HEK293 (cell line): ENCODE measurements around the gene RNF121.
"Not testable (repeated sequence)": the region's sequence is repeated elsewhere in the genome, so short reads cannot be mapped to it uniquely, and the experiment has no call there.

Experiments
- CTCF ChIA-PET: fragments of 350-600 bp; formaldehyde crosslinking; extraction: SDS; loops from one replicate; lab custom pipeline; 2021; ENCODE audit warnings: antibody characterized with exemption; lab: Yijun Ruan, JAX
- POLR2A ChIA-PET: fragments of 300-600 bp; formaldehyde crosslinking; extraction: SDS; loops from one replicate; lab custom pipeline; 2020; ENCODE audit warnings: antibody characterized with exemption, inconsistent platforms; lab: Yijun Ruan, JAX
- H3K27ac ChIP-seq: fragments of 200-500 bp; sonication (Bioruptor generic); 2 replicates; pipeline ENCODE4 v1.5.1; 2014; ENCODE audit warnings: low read depth, low read length, control low read depth, inconsistent platforms; ENCODE audit errors: extremely low read depth
- H3K36me3 ChIP-seq, 2 experiments: fragments of 200-500 bp in 1 of 2; sonication (Bioruptor generic) in 1 of 2; 1 replicate in 1 of 2; 2 replicates in 1 of 2; pipeline ENCODE4 v1.5.1; 2014 to 2017; ENCODE audit warnings: inconsistent platforms in 2 of 2, low read length in 2 of 2; ENCODE audit not compliant: control insufficient read depth in 2 of 2, insufficient read depth in 1 of 2
- H3K4me1 ChIP-seq: fragments of 200-500 bp; sonication (Bioruptor generic); 2 replicates; pipeline ENCODE4 v1.5.1; 2014; ENCODE audit warnings: mild to moderate bottlenecking, low read length, inconsistent platforms; ENCODE audit not compliant: control insufficient read depth, insufficient read depth
- H3K4me3 ChIP-seq: 2 replicates; pipeline ENCODE4 v1.5.1; 2011; ENCODE audit warnings: low read depth, mild to moderate bottlenecking, control low read depth, low read length, moderate library complexity
- H3K9me3 ChIP-seq: fragments of 200-500 bp; sonication (Bioruptor generic); 2 replicates; pipeline ENCODE4 v1.5.1; 2014; ENCODE audit warnings: low read depth, low read length, inconsistent platforms; ENCODE audit not compliant: control insufficient read depth, insufficient read depth
- BCL6B ChIP-seq: fragments of 450-650 bp; formaldehyde crosslinking; IDR thresholded peaks from 2 replicates; pipeline ENCODE4 v1.5.1; 2017; ENCODE audit warnings: missing biosample characterization, missing genetic modification characterization
- FEZF1 ChIP-seq: fragments of 450-650 bp; formaldehyde crosslinking; IDR thresholded peaks from 2 replicates; pipeline ENCODE4 v1.5.1; 2016; ENCODE audit warnings: missing biosample characterization, missing genetic modification characterization
- GLIS2 ChIP-seq: fragments of 450-650 bp; formaldehyde crosslinking; IDR thresholded peaks from 2 replicates; pipeline ENCODE4 v1.5.1; 2016; ENCODE audit warnings: missing biosample characterization, missing genetic modification characterization
- KLF1 ChIP-seq: fragments of 450-650 bp; formaldehyde crosslinking; IDR thresholded peaks from 2 replicates; pipeline ENCODE4 v1.5.1; 2016; ENCODE audit warnings: missing biosample characterization, missing genetic modification characterization
- KLF7 ChIP-seq: fragments of 450-650 bp; formaldehyde crosslinking; IDR thresholded peaks from 2 replicates; pipeline ENCODE4 v1.5.1; 2016; ENCODE audit warnings: missing biosample characterization, missing genetic modification characterization, borderline replicate concordance
- MZF1 ChIP-seq: fragments of 450-650 bp; formaldehyde crosslinking; IDR thresholded peaks from 2 replicates; pipeline ENCODE4 v1.5.1; 2017; ENCODE audit warnings: missing biosample characterization, missing genetic modification characterization, borderline replicate concordance
- SCRT2 ChIP-seq: fragments of 450-650 bp; formaldehyde crosslinking; IDR thresholded peaks from 2 replicates; pipeline ENCODE4 v1.5.1; 2016; ENCODE audit warnings: missing biosample characterization, missing genetic modification characterization
- SP3 ChIP-seq: fragments of 450-650 bp; formaldehyde crosslinking; IDR thresholded peaks from 2 replicates; pipeline ENCODE4 v1.5.1; 2016; ENCODE audit warnings: missing biosample characterization, missing genetic modification characterization
- TCF7L2 ChIP-seq: IDR thresholded peaks from 2 replicates; pipeline ENCODE4 v1.6.1; 2011; ENCODE audit warnings: low read depth, mild to moderate bottlenecking, inconsistent platforms, low read length, moderate library complexity, borderline replicate concordance
- ZNF169 ChIP-seq: fragments of 450-650 bp; formaldehyde crosslinking; IDR thresholded peaks from 2 replicates; pipeline ENCODE4 v1.5.1; 2016; ENCODE audit warnings: missing biosample characterization, missing genetic modification characterization
- ZNF248 ChIP-seq: fragments of 450-650 bp; formaldehyde crosslinking; IDR thresholded peaks from 2 replicates; pipeline ENCODE4 v1.5.1; 2017; ENCODE audit warnings: missing biosample characterization, missing genetic modification characterization
- ZNF341 ChIP-seq: fragments of 450-650 bp; formaldehyde crosslinking; IDR thresholded peaks from 2 replicates; pipeline ENCODE4; 2016; ENCODE audit warnings: low read depth, missing biosample characterization, missing genetic modification characterization
- ZNF37A ChIP-seq: fragments of 450-650 bp; IDR thresholded peaks from 2 replicates; pipeline ENCODE4 v1.5.1; 2018; ENCODE audit warnings: missing biosample characterization, missing genetic modification characterization
- ZNF398 ChIP-seq: fragments of 450-650 bp; formaldehyde crosslinking; IDR thresholded peaks from 2 replicates; pipeline ENCODE4 v1.5.1; 2017; ENCODE audit warnings: missing biosample characterization, missing genetic modification characterization
- ZNF423 ChIP-seq: fragments of 450-650 bp; formaldehyde crosslinking; IDR thresholded peaks from 2 replicates; pipeline ENCODE4 v1.5.1; 2016; ENCODE audit warnings: missing biosample characterization, missing genetic modification characterization
- ZNF521 ChIP-seq: fragments of 450-650 bp; formaldehyde crosslinking; IDR thresholded peaks from 2 replicates; pipeline ENCODE4 v1.5.1; 2017; ENCODE audit warnings: missing biosample characterization, mild to moderate bottlenecking, missing genetic modification characterization
- ZNF621 ChIP-seq: fragments of 450-650 bp; formaldehyde crosslinking; IDR thresholded peaks from 2 replicates; pipeline ENCODE4 v1.5.1; 2017; ENCODE audit warnings: missing biosample characterization, missing genetic modification characterization
- ZNF670 ChIP-seq: fragments of 450-650 bp; formaldehyde crosslinking; IDR thresholded peaks from 2 replicates; pipeline ENCODE4 v1.5.1; 2016; ENCODE audit warnings: missing biosample characterization, missing genetic modification characterization, low read depth
- ZNF704 ChIP-seq: fragments of 450-650 bp; formaldehyde crosslinking; IDR thresholded peaks from 2 replicates; pipeline ENCODE4 v1.5.1; 2016; ENCODE audit warnings: missing biosample characterization, missing genetic modification characterization
- ZSCAN4 ChIP-seq: fragments of 450-650 bp; formaldehyde crosslinking; IDR thresholded peaks from 2 replicates; pipeline ENCODE4 v1.5.1; 2017; ENCODE audit warnings: missing biosample characterization, missing genetic modification characterization

Gene RNF121

GRCh38 chr11:71908218-71908617, 20.6 kb upstream of the RNF121 start:
- no peak for TF ChIP-seq ZNF248 (tag by site-specific recombination)
- TF ChIP-seq KLF7: no peak
- TF ChIP-seq ZNF169: no peak
- no peak for TF ChIP-seq ZNF670 (tag by site-specific recombination)
- no peak for TF ChIP-seq ZNF341 (tag by site-specific recombination)
- TF ChIP-seq MZF1 (tag by site-specific recombination): no peak
- TF ChIP-seq ZNF704 (tag by site-specific recombination): no peak
- no peak for TF ChIP-seq TCF7L2
- TF ChIP-seq FEZF1 (tag by site-specific recombination): no peak
- no peak for TF ChIP-seq GLIS2 (tag by site-specific recombination)
- no peak for TF ChIP-seq ZNF423 (tag by site-specific recombination)
- TF ChIP-seq SCRT2 (tag by site-specific recombination): no peak
- TF ChIP-seq ZNF37A (tag by site-specific recombination): no peak
- no peak for TF ChIP-seq ZSCAN4 (tag by site-specific recombination)
- no peak for TF ChIP-seq SP3 (tag by site-specific recombination)
- TF ChIP-seq ZNF398 (tag by site-specific recombination): no peak
- no peak for TF ChIP-seq BCL6B (tag by site-specific recombination)
- no peak for TF ChIP-seq ZNF521 (tag by site-specific recombination)
- no peak for TF ChIP-seq KLF1 (tag by site-specific recombination)
- TF ChIP-seq ZNF621 (tag by site-specific recombination): no peak
- ChIA-PET CTCF (interaction anchor here (1.4 kb wide), 1 partner anchor 69 kb away, joined by 4 read pairs; no protein-coding TSS in a partner anchor), POLR2A (no interaction called here)
- H3K4me3 ChIP-seq: no peak overlapping the region
- peaks cover 0 to 48% of the 10 kb centered on the region in 2 experiments; a peak in 2 of 3 replicates for H3K36me3 ChIP-seq
- H3K9me3 ChIP-seq: no peaks in the 10 kb centered on the region
- no peak overlapping the region for H3K27ac ChIP-seq
- H3K4me1 ChIP-seq: no peaks in the 10 kb centered on the region

GRCh38 chr11:71910775-71911174, 18.1 kb upstream of the RNF121 start:
- H3K4me3 ChIP-seq, CTCF ChIA-PET, H3K4me1 ChIP-seq, POLR2A ChIA-PET, H3K27ac ChIP-seq, H3K9me3 ChIP-seq: not testable (repeated sequence)
- H3K36me3 ChIP-seq: peaks cover 3 to 56% of the 10 kb centered on the region in 2 experiments; a peak in 2 of 3 replicates

- H3K4me1 ChIP-seq, H3K9me3 ChIP-seq, H3K27ac ChIP-seq, CTCF ChIA-PET, POLR2A ChIA-PET, H3K4me3 ChIP-seq: not testable (repeated sequence)
- peaks cover 3 to 56% of the 10 kb centered on the region in 2 experiments; a peak in 2 of 3 replicates for H3K36me3 ChIP-seq
These were observed 17.4 kb upstream of the RNF121 start for GRCh38 chr11:71911321-71911985.

GRCh38 chr11:71911986-71912340, 16.9 kb upstream of the RNF121 start:
- H3K4me3 ChIP-seq, CTCF ChIA-PET, H3K4me1 ChIP-seq, H3K27ac ChIP-seq, POLR2A ChIA-PET, H3K9me3 ChIP-seq: not testable (repeated sequence)
- peaks cover 3 to 58% of the 10 kb centered on the region in 2 experiments; a peak in 2 of 3 replicates for H3K36me3 ChIP-seq
